ENCODE measurements around the gene USP54. TPM values are rescaled to one million over a fixed set of nuclear protein-coding genes. Genes with fewer than 3 reads are reported as not detected.

The USP54 gene
- total and polyA plus RNA-seq, 2 of the 13 experiments (the other 11 are each of a cell fraction or from before 2014, with no cell fraction given), result 18.1 to 25.0 TPM

- TF ChIP-seq SIN3A (IDR thresholded peaks at IDR 0.05; ENCODE audit: borderline replicate concordance, low read depth, low read length) (peak; percentile 0; the same call in 1 of the 2 replicates), MBD4 (IDR thresholded peaks at IDR 0.05; ENCODE audit: borderline replicate concordance, low read length) (no peak), MEIS1 (CRISPR knock-in tag; IDR thresholded peaks at IDR 0.05; ENCODE audit: borderline replicate concordance) (no peak), RFX1 (IDR thresholded peaks at IDR 0.05) (no peak), ZNF446 (CRISPR knock-in tag; IDR thresholded peaks at IDR 0.05) (0 out of 2 replicates have a peak, but pooled peaks have one; percentile 11), ZNF543 (CRISPR knock-in tag; IDR thresholded peaks at IDR 0.05) (no peak), ZBTB44 (CRISPR knock-in tag; IDR thresholded peaks at IDR 0.05) (no peak), ZHX1 (CRISPR knock-in tag; IDR thresholded peaks at IDR 0.05; ENCODE audit: low read depth) (no peak), ZNF574 (CRISPR knock-in tag; IDR thresholded peaks at IDR 0.05) (no peak; the same call in 1 of the 2 replicates), ZNF414 (CRISPR knock-in tag; IDR thresholded peaks at IDR 0.05) (no peak), ZNF256 (CRISPR knock-in tag; conservative IDR thresholded peaks at IDR 0.05) (no peak), PCBP1 (IDR thresholded peaks at IDR 0.05; ENCODE audit: borderline replicate concordance, low read depth, low read length) (0 out of 2 replicates have a peak, but pooled peaks have one; percentile 41), FOXM1 (CRISPR knock-in tag; IDR thresholded peaks at IDR 0.05) (no peak), ZNF891 (CRISPR knock-in tag; IDR thresholded peaks at IDR 0.05) (no peak), FUBP1 (CRISPR knock-in tag; IDR thresholded peaks at IDR 0.05; ENCODE audit: borderline replicate concordance) (no peak), GATA4 (IDR thresholded peaks at IDR 0.05; ENCODE audit: borderline replicate concordance, low read depth) (no peak), ZNF264 (CRISPR knock-in tag; IDR thresholded peaks at IDR 0.05) (no peak), ZNF329 (CRISPR knock-in tag; IDR thresholded peaks at IDR 0.05; ENCODE audit: low read depth) (no peak), ZNF546 (CRISPR knock-in tag; conservative IDR thresholded peaks at IDR 0.05) (no peak)
Observed at GRCh38 chr10:73625004-73625883, 34.1 kb upstream of the USP54 start (continued).
